Right atrium auricular region (tissue), 2 donors: Measurements from ENCODE around the gene DEFB131B. TPM values are rescaled to one million over a fixed set of nuclear protein-coding genes. Genes with fewer than 3 reads are reported as not detected.

Source experiments
- DNase-seq: peaks from one replicate; pipeline ENCODE4 v3.0.0-alpha.2; 2019; ENCODE audit warnings: low spot score
- H3K27ac ChIP-seq, 2 donors: fragments of 200-600 bp; sonication (generic); 1 replicate in 1 of 2; 2 replicates in 1 of 2; pipeline ENCODE4 v1.5.1; 2016 to 2019
- H3K27me3 ChIP-seq, 2 donors: fragments of 200-600 bp; sonication (generic); one replicate each; pipeline versions ENCODE4 v1.5.1 to v1.6.0; 2017 to 2019
- H3K36me3 ChIP-seq: fragments of 200-600 bp; sonication (generic); one replicate; pipeline ENCODE4 v1.5.1; 2016
- H3K4me1 ChIP-seq, 2 donors: fragments of 200-600 bp; sonication (generic); one replicate each; pipeline versions ENCODE4 v1.5.1 to v1.6.0; 2017 to 2019
- H3K4me3 ChIP-seq, 2 donors: fragments of 200-600 bp; sonication (generic); 1 replicate in 1 of 2; 2 replicates in 1 of 2; pipeline ENCODE4 v1.5.1; 2017 to 2019; ENCODE audit warnings: mild to moderate bottlenecking in 1 of 2, moderate library complexity in 1 of 2
- H3K9me3 ChIP-seq, 2 donors: fragments of 200-600 bp; sonication (generic); one replicate each; pipeline ENCODE4 v1.5.1; 2019
- CTCF ChIP-seq, 2 donors: fragments of 200-600 bp; sonication (generic); IDR thresholded peaks; one replicate each; pipeline ENCODE4 v1.5.1; 2019; ENCODE audit warnings: antibody characterized with exemption in 2 of 2
- total RNA-seq, 2 donors: library from RNA; depleted of rRNA; stranded (reverse); fragments of >200 nt; gene quantifications; one replicate each; pipeline ENCODE4 v1.1.0, GENCODE V29; 2016

DEFB131B gene
- total RNA-seq, 2 donors from 2014 or later: not detected

DNA sequence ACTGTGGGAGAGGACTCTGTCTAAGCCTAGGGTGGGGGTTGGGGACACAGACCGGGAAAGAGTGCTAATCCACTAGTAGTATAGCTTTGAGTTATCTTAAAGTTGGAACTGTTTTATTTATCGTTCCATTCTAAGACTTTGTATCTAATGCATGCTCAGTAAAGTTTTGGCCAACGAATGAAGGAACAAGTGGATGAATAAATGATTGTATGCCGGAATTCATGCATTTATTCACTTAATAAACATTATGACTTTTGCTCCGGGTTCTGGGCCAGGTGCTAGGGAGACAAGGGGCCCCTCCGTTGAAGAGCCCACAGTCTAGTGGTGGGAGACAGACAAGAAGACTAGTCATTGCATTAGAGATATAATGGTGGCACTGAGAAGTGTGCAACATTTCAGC lies 51.2 kb downstream of the DEFB131B start:
- H3K27me3 ChIP-seq: no peaks in the 10 kb centered on the region
- TF ChIP-seq CTCF (IDR thresholded peaks at IDR 0.05): no peak
- no peaks in the 10 kb centered on the region for H3K36me3 ChIP-seq
- no peaks in the 10 kb centered on the region for H3K9me3 ChIP-seq
- H3K27ac ChIP-seq: peak overlapping the region; percentile 83 to 92
- no peak for DNase-seq
- H3K4me1 ChIP-seq: peaks cover 0 to 52% of the 10 kb centered on the region in 2 donors
- H3K4me3 ChIP-seq: peak overlapping the region; percentile 77 to 90

GRCh38 chr11:71930556-71931244 lies 52.4 kb downstream of the DEFB131B start:
- H3K36me3 ChIP-seq: no peaks in the 10 kb centered on the region
- no peak for TF ChIP-seq CTCF (IDR thresholded peaks at IDR 0.05)
- H3K27me3 ChIP-seq: no peaks in the 10 kb centered on the region
- no peak for DNase-seq
- no peaks in the 10 kb centered on the region for H3K9me3 ChIP-seq
- no peak overlapping the region for H3K27ac ChIP-seq
- no peak overlapping the region for H3K4me3 ChIP-seq
- H3K4me1 ChIP-seq: peaks cover 0 to 52% of the 10 kb centered on the region in 2 donors

- H3K9me3 ChIP-seq: no peaks in the 10 kb centered on the region
- H3K36me3 ChIP-seq: no peaks in the 10 kb centered on the region
- TF ChIP-seq CTCF (IDR thresholded peaks at IDR 0.05): no peak
- no peak overlapping the region for H3K4me3 ChIP-seq
- no peak overlapping the region for H3K27ac ChIP-seq
- no peaks in the 10 kb centered on the region for H3K27me3 ChIP-seq
- peaks cover 0 to 52% of the 10 kb centered on the region in 2 donors for H3K4me1 ChIP-seq
- no peak for DNase-seq
Observed at GRCh38 chr11:71931245-71931602, 53.0 kb downstream of the DEFB131B start.

GRCh38 chr11:71933141-71933933 lies 55.1 kb downstream of the DEFB131B start:
- Histone ChIP-seq H3K9me3 (no peaks in the 10 kb centered on the region), H3K27ac (no peak overlapping the region), H3K4me3 (no peak overlapping the region), H3K36me3 (no peaks in the 10 kb centered on the region), H3K27me3 (no peaks in the 10 kb centered on the region), H3K4me1 (peaks cover 0 to 46% of the 10 kb centered on the region in 2 donors)
- TF ChIP-seq CTCF (IDR thresholded peaks at IDR 0.05): no peak
- no peak for DNase-seq

Other genes with a start within 250 kb of the DEFB131B start
- not detected for gene DEFB108B, start 45.3 kb upstream of the DEFB131B start, total RNA-seq
- 1 to 10 TPM; 1.4 to 1.5 TPM for gene XNDC1N, start 50.1 kb downstream of the DEFB131B start, total RNA-seq
- gene RNF121, start 50.6 kb downstream of the DEFB131B start, total RNA-seq: 10 to 100 TPM; 21.6 to 25.8 TPM
- 1 to 10 TPM in 1 of 2 donors, under 1 TPM in 1; 0.59 to 3.0 TPM for gene IL18BP, start 120.5 kb downstream of the DEFB131B start, total RNA-seq
- 100 to 1,000 TPM; 102 to 130 TPM for gene NUMA1, start 202.1 kb downstream of the DEFB131B start, total RNA-seq
- 1 to 10 TPM; 4.0 to 7.6 TPM for gene LRRC51, start 202.4 kb downstream of the DEFB131B start, total RNA-seq
- 100 to 1,000 TPM; 103 to 117 TPM for gene LAMTOR1, start 224.8 kb downstream of the DEFB131B start, total RNA-seq
- not detected for gene TOMT, start 227.5 kb downstream of the DEFB131B start, total RNA-seq
- gene ANAPC15, start 234.2 kb downstream of the DEFB131B start, total RNA-seq: 10 to 100 TPM; 26.4 to 30.0 TPM